NCI-H460 (cell line): ENCODE data around the gene NUB1. TPM values are rescaled to one million over a fixed set of nuclear protein-coding genes. Genes with fewer than 3 reads are reported as not detected.

Source experiments
- DNase-seq: peaks from one replicate; pipeline ENCODE4 v3.0.0-alpha.2; 2016; ENCODE audit warnings: low read depth; ENCODE audit errors: extremely low read depth
- total RNA-seq: library from RNA; depleted of rRNA; stranded (reverse); fragments of >200 nt; shearing (Covaris generic); gene quantifications from 2 replicates; pipeline ENCODE4 v1.2.3, GENCODE V29; 2014

Gene NUB1
- total RNA-seq, 1 experiment from 2014 or later = 83.1 TPM

DNA sequence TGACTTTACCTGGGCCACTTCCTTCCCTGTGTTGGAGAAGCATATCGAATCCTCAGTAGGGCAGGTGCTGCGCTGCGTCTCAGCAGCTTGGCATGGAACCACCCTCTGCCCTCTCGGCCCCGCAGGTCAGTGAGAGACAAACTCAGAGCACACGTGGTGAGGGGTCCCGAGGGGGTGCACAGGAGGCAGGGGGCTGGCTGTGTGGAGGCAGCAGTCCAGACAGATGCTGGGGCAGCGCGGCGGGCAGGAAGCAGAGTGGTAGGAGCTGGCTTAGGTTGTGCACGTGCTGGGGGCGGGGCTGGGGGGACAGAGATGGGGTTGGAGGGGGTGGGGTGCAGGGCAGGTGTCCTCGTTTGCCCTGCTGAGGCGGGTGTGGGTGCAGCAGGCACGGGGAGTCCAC is 33.1 kb downstream of the NUB1 start:
- DNase-seq = no peak

- no peak for DNase-seq
These were observed 34.1 kb downstream of the NUB1 start for GRCh38 chr7:151375530-151376217.

GRCh38 chr7:151376218-151376902 is 34.7 kb downstream of the NUB1 start:
- no peak for DNase-seq

GRCh38 chr7:151377406-151377805 is 35.8 kb downstream of the NUB1 start:
- DNase-seq = no peak

DNA sequence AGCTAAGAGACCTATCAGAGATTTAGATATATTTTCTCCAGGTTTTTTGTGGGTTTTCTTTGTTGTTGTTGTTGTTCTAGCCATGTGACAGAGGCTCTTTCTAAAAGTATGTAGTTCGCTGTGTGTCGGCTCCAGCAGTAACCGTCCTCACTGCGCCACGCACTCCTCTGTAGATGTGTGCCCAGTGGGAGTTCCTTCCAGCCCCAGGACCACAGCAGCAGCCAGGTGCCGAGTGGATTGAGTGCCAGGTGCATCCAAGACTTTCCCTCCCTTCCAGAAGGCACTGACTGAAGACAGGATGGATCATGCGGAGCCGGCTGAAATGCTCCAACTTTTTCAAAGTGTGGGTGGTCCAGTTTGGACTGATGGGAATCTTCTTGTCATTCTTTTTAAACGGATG is 36.4 kb downstream of the NUB1 start:
- no peak for DNase-seq

GRCh38 chr7:151378496-151379192 is 37.0 kb downstream of the NUB1 start:
- DNase-seq = no peak

GRCh38 chr7:151379193-151379520 is 37.5 kb downstream of the NUB1 start:
- no peak for DNase-seq

GRCh38 chr7:151379534-151380198 is 38.1 kb downstream of the NUB1 start:
- no peak for DNase-seq

DNA sequence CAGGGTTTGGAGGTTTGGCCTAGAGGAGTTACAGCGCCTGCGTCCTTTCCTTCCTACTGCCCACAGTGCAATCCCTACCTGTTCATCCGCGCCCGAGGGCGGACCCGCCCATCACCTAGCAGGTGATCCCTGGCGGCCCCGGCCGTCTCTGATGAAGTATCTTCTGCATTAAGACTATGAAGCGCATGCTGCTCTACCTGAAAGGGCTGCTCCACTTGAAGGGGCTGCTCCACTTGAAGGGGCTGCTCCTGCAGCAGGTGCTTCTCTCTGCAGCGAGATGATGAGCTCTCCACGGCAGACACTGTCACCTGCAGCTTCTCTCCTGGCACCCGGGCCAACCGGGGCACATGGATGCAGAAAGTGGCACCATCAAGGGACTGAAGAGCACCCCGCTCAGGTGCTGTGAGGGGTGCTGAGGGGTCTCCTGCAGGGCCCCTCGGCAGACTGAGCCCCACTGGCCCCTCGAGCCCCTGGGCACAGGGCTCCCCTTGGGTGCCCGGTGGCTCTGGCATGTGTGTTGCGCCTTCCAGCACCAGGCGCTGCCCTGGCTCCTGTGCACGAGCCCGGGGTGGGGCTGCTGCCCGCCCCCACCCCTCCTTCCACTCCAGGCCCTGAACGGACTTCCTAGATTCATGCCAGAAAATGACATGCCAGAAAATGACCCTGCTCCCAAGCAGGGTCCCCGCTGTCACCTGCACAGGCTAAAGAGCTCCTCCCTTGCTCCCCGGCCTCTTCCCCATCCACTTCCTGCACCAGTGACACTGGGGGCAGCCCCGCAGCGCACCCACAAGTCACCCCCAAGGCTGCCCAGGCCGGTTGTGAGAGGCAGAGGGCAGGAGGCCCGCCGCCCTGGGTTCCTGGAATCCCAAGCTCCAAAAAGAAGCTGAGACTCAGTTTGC is 38.8 kb downstream of the NUB1 start:
- DNase-seq = no peak

- no peak for DNase-seq
These were observed 39.4 kb downstream of the NUB1 start for GRCh38 chr7:151381098-151381347.

DNA sequence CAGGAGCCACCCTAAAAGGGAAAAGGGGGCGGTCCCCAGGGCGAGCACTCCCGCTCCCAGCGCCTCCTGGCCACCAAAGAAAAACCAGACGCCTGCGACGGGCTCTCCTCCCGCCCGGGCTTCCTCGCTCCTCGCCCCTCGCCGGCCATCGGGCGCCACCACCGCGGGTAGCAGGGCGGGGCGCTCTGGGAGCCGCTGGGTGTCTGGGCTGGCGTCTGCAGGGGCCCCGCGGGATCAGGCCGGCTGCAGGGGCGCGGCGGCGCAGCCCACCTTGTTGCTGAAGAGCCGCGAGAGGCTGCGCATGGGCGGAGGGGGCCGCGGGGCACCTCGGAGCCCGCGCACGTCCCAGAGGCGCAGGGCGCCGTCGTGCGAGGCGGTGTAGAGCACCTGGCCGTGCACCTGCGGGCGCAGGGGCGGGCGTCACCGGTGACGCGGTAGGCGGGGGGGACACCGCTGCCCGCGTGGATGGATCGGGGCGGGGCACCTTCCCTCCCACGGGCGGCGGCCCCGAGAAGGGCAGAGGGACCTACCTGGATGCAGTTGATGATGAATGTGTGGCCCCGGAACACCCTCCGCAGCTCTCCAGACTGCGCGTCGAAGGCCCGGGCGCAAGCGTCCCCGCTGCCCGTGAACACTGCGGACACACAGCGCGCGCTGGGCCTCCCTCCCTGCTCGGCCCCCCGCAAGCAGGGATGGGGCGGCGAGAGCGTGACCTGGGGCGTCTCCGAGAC is 39.9 kb downstream of the NUB1 start:
- no peak for DNase-seq

DNA sequence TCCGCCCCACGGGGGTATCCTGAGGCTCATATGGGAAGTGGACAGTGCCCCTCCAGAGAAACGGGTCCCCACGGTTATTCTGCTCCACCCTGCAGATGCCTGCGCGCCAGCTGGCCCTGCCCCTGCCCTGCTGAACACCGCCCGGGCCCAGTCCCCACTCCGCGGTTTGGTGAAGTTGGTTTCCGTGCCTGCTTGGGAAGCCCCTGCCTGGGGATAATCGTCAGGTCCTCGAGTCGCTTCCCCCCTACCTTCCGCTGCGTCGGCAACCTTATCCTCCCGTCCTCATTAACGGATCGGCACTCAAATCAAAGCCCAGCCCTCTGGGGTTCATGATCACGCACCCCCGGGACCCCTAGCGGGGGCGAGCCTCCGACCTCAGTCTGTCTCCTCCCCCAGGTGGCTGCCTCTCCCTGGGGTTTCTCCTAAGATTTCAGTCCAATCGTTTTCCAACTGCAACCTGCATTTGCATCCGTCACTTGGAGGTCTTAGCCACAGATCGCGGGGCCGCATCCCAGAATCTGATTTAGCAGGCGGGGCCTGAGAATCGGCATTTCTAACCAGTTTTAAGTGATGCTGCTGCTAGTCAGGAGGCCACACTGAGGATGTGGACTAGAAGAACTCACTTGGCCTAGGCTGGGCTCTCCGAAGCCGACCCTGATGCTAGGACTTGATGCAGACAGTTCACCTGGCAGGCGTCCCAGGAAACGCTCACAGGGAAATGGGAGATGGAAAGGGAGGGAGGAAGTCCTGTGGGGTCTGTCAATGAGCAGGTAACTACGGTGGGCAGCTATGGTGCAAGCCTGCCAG is 40.7 kb downstream of the NUB1 start:
- no peak for DNase-seq

DNA sequence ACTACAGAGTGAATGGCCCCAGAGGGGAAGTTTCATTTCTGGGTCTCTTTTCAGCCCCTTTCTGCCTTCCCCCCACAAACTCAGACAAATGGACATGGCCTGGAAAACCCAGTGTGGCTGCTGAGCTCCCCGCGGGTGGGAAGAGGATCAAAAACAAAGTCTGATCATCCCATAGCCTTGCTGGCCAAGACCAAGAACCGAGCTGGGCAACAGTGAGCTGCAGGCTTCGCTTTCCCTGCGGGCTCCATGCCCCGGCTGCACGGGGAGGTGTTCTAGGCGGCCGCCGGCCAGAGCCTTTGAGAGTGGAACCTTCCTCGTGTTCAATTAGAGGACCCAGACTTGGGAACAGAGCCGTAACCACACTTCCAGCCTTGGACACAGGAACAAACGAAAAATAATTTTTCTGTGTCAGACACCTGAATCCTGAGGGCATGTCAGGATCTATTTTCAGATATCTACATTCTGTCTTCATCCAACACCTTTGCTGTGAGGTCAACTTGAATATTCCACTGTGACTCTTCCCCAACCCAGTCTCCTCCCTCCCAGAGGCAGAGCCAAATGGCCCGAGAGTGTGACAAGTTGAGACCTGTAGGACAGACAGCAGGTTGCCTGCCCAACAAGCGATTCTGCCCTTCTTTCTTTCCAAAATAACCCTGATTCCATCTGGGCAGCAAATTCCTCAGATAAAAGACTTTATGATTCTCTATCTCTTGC is 42.2 kb downstream of the NUB1 start:
- no peak for DNase-seq

- no peak for DNase-seq
These were observed 42.7 kb downstream of the NUB1 start for GRCh38 chr7:151384352-151384697.

GRCh38 chr7:151384776-151385625 is 43.4 kb downstream of the NUB1 start:
- DNase-seq = no peak

GRCh38 chr7:151385626-151386300 is 44.2 kb downstream of the NUB1 start:
- no peak for DNase-seq
